HK-2 (cell line): Measurements from ENCODE around the gene DCLK2.

Experiments used
- DNase-seq: peaks from one replicate; pipeline ENCODE4 v3.0.0-alpha.2; 2018; ENCODE audit not compliant: unreplicated experiment

DCLK2 gene

DNA sequence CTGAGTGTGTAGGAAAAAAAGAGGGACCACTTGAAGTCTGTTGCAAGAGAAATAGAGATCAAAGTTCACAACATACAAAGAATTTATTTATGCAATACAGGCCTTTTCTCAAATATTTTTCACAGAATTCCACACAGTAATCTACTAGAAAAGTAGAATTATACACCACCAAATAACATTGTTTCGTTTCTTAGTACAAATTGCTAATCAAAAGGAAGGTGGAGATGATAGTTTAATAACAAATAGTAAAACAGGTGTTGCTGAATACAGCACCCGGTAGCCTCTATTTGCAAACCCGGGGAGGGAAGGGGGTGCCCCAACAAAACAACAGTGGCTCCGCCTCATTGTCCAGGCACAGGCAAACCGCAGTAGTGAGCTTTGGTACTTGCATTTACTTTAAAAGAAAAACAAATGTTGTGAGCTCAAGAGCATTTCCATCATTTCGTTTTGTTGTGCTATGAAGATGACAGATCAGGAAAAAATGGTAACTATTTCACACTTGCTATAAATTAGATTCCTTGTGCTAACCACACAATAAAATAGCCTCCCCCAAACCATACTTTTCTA, 186.4 kb downstream of the DCLK2 start:
- DNase-seq: no peak

DNA sequence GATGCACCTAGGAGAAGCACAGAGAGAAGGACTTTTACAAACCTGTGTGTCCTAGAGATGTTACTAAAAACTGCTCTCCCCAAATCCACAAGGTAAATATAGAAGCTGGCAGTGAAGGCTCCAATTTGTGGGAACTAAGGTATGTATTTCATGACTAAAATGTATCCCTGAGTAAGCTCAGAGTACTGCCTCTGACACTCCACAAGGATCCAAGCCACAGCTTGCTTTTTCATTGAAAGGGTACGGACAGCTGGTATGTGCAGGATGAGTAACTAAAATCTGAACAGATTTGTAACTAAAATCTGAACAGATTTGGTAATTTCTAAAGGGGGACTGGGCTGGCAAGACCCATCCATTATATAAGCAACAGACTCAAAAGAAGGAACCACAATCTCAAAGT, 187.6 kb downstream of the DCLK2 start:
- no peak for DNase-seq

DNA sequence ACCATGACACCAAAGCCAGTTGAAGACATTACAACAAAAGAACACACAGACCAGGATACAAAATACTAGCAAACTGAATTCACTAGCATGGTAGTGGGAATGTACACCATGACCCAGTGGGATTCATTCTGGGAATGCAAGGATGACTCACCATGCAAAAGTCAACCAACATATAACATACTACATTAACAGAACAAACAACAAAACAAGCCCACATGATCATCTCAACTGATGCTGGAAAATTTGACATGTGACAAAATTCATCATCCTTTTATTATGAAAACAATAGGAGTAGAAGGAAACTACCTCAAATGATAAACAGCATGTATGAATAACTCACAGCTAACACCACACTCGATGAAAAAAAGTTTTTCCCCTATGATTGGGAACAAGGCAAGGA, 190.2 kb downstream of the DCLK2 start:
- no peak for DNase-seq

- DNase-seq: no peak
These were observed 200.0 kb downstream of the DCLK2 start for GRCh38 chr4:150278206-150278605.

GRCh38 chr4:150280081-150280895, 202.0 kb downstream of the DCLK2 start:
- peak; percentile 81 for DNase-seq

- no peak for DNase-seq
These were observed 202.7 kb downstream of the DCLK2 start for GRCh38 chr4:150280975-150281374.

DNA sequence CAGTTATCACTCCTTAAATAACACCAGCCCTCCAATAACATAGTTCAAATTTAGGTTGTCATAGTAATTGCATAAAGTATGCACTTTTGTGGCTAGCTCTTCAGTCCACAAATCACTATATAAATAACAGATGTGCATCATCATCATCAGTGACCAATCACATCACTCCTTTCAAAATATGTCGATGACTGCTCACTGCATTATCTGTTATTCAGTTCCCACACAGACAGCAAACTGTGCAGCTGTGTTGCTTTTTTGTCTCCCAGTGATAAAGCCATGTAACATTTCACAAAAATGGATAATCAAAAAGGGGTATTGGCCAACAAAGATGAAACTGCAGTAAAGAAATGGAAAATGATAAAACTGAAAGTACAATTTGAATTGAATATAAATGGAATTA, 205.4 kb downstream of the DCLK2 start:
- DNase-seq: no peak

DNA sequence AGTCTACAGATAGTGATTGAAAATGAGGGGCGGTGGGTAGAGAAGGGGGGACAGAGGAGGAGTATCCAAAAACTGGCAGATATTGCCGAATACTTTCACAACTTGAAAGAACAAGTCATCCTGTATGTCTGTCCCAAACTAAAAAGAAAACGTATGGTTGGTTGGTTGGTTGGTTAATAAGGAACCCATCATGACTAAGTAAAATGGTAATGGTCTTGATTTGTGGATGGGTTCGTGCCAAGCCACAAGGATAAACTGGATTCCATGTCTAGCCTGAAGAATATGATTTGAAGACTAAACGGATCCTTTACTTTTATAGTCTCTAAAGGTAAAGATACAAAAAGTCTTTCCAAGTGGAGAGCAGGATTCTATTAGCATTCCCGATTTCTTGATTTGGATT, 208.4 kb downstream of the DCLK2 start:
- DNase-seq: no peak

- no peak for DNase-seq
These were observed 211.0 kb downstream of the DCLK2 start for GRCh38 chr4:150289198-150289597.

DNA sequence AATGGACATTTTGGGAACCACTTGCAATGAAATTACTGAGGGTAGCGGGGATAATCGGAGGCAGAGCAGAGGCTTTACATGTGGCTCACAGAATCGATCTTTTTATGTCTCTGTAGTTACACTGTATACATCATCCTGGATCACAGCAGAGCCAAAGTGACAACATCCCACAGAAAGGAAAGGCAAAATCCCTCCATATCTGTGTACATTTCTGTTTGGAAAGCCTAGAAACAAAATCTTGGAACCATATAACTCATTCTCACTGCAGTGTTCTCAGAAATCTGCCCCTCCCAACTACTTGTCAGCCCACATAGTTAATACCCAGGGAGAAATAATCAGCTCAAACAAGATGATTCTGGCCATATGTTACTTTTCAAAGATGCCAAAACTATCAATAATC, 211.6 kb downstream of the DCLK2 start:
- no peak for DNase-seq

DNA sequence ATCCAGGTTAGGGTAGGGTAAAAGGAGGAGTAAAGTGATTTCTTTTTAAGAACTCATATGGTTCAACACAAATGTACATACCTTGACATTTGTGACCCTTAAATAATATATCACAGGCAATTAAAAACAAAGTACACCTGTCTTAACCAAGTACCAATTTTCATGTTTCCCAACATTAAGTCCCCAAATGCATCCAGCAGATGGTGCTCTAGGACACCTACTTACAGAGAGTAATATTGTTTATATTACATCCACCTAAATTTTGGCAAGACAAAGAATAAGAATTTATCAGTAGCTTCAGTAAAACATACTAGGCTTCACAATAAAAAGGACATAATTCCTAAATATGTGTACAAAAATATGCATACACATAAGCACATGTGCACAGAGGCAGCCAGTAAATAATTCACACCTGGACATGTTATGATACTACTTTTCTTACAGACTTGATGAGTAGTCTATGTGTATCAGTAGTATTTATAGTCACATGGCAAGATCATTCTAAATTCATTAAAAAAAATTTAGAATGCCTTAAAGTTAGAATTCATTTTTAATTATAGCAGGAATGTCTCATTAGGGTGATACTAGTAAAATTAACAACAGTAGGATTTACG, 219.7 kb downstream of the DCLK2 start:
- DNase-seq: no peak

DNA sequence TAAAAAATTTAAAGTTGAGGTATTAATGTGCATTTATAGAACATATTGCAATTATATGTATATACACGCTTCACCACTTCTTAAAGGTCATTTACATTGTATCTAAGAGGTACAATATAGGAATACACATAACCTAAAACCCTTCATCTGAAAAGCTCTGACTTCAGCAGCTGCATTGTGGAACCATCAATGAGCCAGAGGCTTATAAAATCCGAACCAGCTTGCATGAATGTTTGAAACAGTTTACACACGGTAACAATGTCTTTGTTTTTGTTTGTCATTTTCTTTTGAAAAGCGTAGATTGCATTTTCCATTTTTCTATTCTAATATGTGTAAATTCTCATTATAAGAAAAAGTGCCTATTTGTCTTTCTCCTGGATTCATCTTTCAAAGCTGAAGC, 221.6 kb downstream of the DCLK2 start:
- no peak for DNase-seq

DNA sequence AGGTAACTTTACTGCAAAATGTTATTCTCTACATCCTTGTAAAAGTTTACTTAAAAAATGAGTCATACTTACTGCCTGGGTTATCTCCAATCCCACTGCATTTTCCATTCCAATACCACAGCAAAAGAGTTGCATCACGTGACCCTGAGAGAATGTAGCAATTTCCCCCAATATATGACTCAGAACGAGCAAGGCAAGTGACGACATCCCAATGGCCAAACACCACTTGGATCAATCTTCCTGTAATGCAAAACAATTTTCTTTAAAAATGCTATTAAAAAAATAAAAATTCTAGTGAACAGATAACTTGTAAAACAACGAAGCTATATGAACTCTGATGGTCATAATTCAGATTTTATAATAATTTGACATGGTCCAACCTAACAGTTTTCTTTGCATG, 224.3 kb downstream of the DCLK2 start:
- DNase-seq: peak; percentile 57

DNA sequence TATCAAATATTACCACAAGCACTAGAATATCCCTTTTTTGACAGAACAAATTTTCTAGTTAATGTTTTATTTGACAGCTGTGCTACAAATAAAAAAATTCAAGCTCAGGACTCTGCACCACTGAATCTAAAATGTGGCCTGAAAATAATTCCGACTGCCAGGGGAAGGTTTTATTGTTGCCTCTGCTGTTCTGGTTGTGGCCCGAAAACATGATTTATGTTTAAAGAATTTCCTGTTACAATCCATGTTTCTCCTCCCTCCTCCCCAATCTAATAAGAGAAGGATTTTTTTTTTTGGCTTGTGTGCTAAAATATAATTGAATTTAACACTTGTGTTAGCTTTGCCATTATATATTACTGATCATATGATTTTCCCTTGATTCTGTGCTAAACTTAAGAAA, 227.8 kb downstream of the DCLK2 start:
- DNase-seq: no peak

GRCh38 chr4:150306719-150307118, 228.5 kb downstream of the DCLK2 start:
- no peak for DNase-seq
